Measurements from ENCODE around the gene SLC45A2.

- TF ChIP-seq ESRRA (IDR thresholded peaks at IDR 0.05; ENCODE audit: borderline replicate concordance, low read depth): no peak
- no peak for TF ChIP-seq BRD4 (IDR thresholded peaks at IDR 0.05)
- no peak for TF ChIP-seq ZFX (CRISPR knock-in tag; IDR thresholded peaks at IDR 0.05)
- no peak for TF ChIP-seq CTCF (IDR thresholded peaks at IDR 0.05 in 2 of 3, conservative IDR thresholded peaks at IDR 0.05 in 1 of 3; ENCODE audit: insufficient read depth in 2 of 3, low read depth in 1 of 3, low read length in 3 of 3)
- TF ChIP-seq ZNF398 (CRISPR knock-in tag; IDR thresholded peaks at IDR 0.05): no peak
- no peak for TF ChIP-seq YY1 (IDR thresholded peaks at IDR 0.05; ENCODE audit: borderline replicate concordance in 1 of 3, control insufficient read depth in 1 of 3, extremely low read depth in 1 of 3, insufficient read depth in 3 of 3, insufficient read length in 1 of 3, insufficient replicate concordance in 2 of 3, low read depth in 1 of 3, low read length in 2 of 3)
- TF ChIP-seq CBX8 (IDR thresholded peaks at IDR 0.05; ENCODE audit: borderline replicate concordance, extremely low read depth, low read depth, low read length, poor library complexity, severe bottlenecking): no peak
- peak; percentile 28; the same call in 1 of the 2 replicates for TF ChIP-seq MAFK (IDR thresholded peaks at IDR 0.05; ENCODE audit: low read length)
- no peak for TF ChIP-seq SMAD4 (CRISPR knock-in tag; conservative IDR thresholded peaks at IDR 0.05)
- no peak for TF ChIP-seq CHD1 (IDR thresholded peaks at IDR 0.05; ENCODE audit: low read length)
- no peak for TF ChIP-seq POLR2A (conservative IDR thresholded peaks at IDR 0.05)
- no peak for TF ChIP-seq MCM5 (IDR thresholded peaks at IDR 0.05; ENCODE audit: low read depth)
- TF ChIP-seq RERE (CRISPR knock-in tag; IDR thresholded peaks at IDR 0.05; ENCODE audit: borderline replicate concordance): no peak
These were observed 46.6 kb upstream of the SLC45A2 start for GRCh38 chr5:34031117-34031516.

Measured in K562 (cell line).